Motor neuron (in vitro differentiated cells): Measurements from ENCODE around the gene TRPM8. TPM values are rescaled to one million over a fixed set of nuclear protein-coding genes. Genes with fewer than 3 reads are reported as not detected.

Source experiments
- ATAC-seq, 8 experiments: fragments of 200-7000 bp; cut with Tn5 transposase; replicated peaks in 6 of 8; 2 replicates each; pipeline ENCODE4 v1.8.0; 2021; ENCODE audit warnings: mild to moderate bottlenecking in 8 of 8, moderate library complexity in 8 of 8
- H3K27ac ChIP-seq, 2 donors: fragments of 250-450 bp; sonication (Bioruptor Pico); 2 replicates each; pipeline ENCODE4 v1.9.0; 2021; ENCODE audit warnings: antibody characterized with exemption in 2 of 2, mild to moderate bottlenecking in 2 of 2, moderate library complexity in 1 of 2
- H3K4me1 ChIP-seq, 2 donors: fragments of 250-450 bp; sonication (Bioruptor Pico); replicated peaks in 1 of 2; 2 replicates each; pipeline ENCODE4 v1.6.1; 2021; ENCODE audit warnings: antibody characterized with exemption in 2 of 2, mild to moderate bottlenecking in 2 of 2, moderate library complexity in 1 of 2
- H3K4me3 ChIP-seq, 5 donors: fragments of 250-450 bp; sonication (Bioruptor Pico); 2 replicates each; pipeline ENCODE4 v1.9.0; 2021; ENCODE audit warnings: antibody characterized with exemption in 5 of 5, mild to moderate bottlenecking in 5 of 5, moderate library complexity in 4 of 5
- WGBS, 10 experiments: fragments of 450-650 bp; shearing (Covaris generic); methylation state at CpG; one replicate each; pipeline ENCODE4 v1.0.0; 2022; 5-methylcytosine and 5-hydroxymethylcytosine counted together
- in situ Hi-C, 9 experiments: fragments of 400-800 bp; cut with MboI; loops; one replicate each; pipeline ENCODE4 v1.15.0; 2021; ENCODE audit warnings: low sequenced_read_pairs in 9 of 9, low pct_unique_long_range_greater_than_20kb in 2 of 9; ENCODE audit not compliant: unreplicated experiment in 9 of 9
- total RNA-seq, 8 experiments: library from RNA; unstranded; fragments of 300-600 nt; gene quantifications; 2 replicates each; pipeline versions ENCODE4 v1.2.3 to v1.2.4, GENCODE V29; 2022

TRPM8 gene
- total RNA-seq, 8 experiments from 2014 or later = 0.16 to 4.1 (median 1.7) TPM; not detected in 1

GRCh38 chr2:233980955-233981561 lies 63.9 kb downstream of the TRPM8 start:
- in situ Hi-C loops = loop anchor here in 7 of 9 experiments (25.0 kb wide), 3 partner anchors 506 to 1131 kb away; partner anchors contain the start of gene ARL4C (in 1 of the 7)
- H3K27ac ChIP-seq = no peak overlapping the region
- 40 to 100% (median 92%) methylated on average over 1 to 4 of the region's 5 CpGs for WGBS, 10 experiments
- H3K4me1 ChIP-seq = peaks cover 7 to 11% of the 10 kb centered on the region in 2 donors
- ATAC-seq = no peak
- H3K4me3 ChIP-seq = no peak overlapping the region

- peaks cover 6 to 10% of the 10 kb centered on the region in 2 donors for H3K4me1 ChIP-seq
- ATAC-seq = no peak
- H3K27ac ChIP-seq = no peak overlapping the region
- WGBS, 10 experiments = 19 to 84% (median 71%) methylated on average over 1 to 9 of the region's 9 CpGs
- in situ Hi-C loops = loop anchor here in 7 of 9 experiments (25.0 kb wide), 3 partner anchors 506 to 1131 kb away; partner anchors contain the start of gene ARL4C (in 1 of the 7)
- H3K4me3 ChIP-seq = no peak overlapping the region
These were observed 64.6 kb downstream of the TRPM8 start for GRCh38 chr2:233981574-233982420.

GRCh38 chr2:233982421-233983121 lies 65.4 kb downstream of the TRPM8 start:
- Histone ChIP-seq H3K4me3 (no peak overlapping the region), H3K27ac (no peak overlapping the region), H3K4me1 (peaks cover 0 to 3% of the 10 kb centered on the region in 2 donors)
- ATAC-seq = peak in 2 of 8 experiments; percentile 58 to 63
- WGBS, 10 experiments = 0 to 100% (median 90%) methylated on average over 1 to 10 of the region's 13 CpGs
- in situ Hi-C loops = loop anchor here in 7 of 9 experiments (25.0 kb wide), 3 partner anchors 505 to 1130 kb away; partner anchors contain the start of gene ARL4C (in 1 of the 7)

- in situ Hi-C loops = loop anchor here in 7 of 9 experiments (25.0 kb wide), 3 partner anchors 504 to 1129 kb away; partner anchors contain the start of gene ARL4C (in 1 of the 7)
- H3K4me3 ChIP-seq = no peak overlapping the region
- peaks cover 0 to 7% of the 10 kb centered on the region in 2 donors for H3K4me1 ChIP-seq
- no peak for ATAC-seq
- H3K27ac ChIP-seq = no peak overlapping the region
- 17 to 100% (median 83%) methylated on average over 1 to 6 of the region's 6 CpGs; no CpG with 5 or more reads in 1 of the 10 experiments for WGBS, 10 experiments
These were observed 66.3 kb downstream of the TRPM8 start for GRCh38 chr2:233983445-233983844.

GRCh38 chr2:233988581-233988980 lies 71.4 kb downstream of the TRPM8 start:
- H3K4me1 ChIP-seq = peaks cover 20 to 31% of the 10 kb centered on the region in 2 donors
- H3K4me3 ChIP-seq = no peak overlapping the region
- 80 to 100% (median 100%) methylated on average over 1 to 2 of the region's 2 CpGs; no CpG with 5 or more reads in 7 of the 10 experiments for WGBS, 10 experiments
- peak overlapping the region in 1 of 2 donors; percentile 4 for H3K27ac ChIP-seq
- in situ Hi-C loops = loop anchor here in 7 of 9 experiments (25.0 kb wide), 3 partner anchors 499 to 1124 kb away; partner anchors contain the start of gene ARL4C (in 1 of the 7)
- ATAC-seq = no peak

- in situ Hi-C loops = loop anchor here in 7 of 9 experiments (25.0 kb wide), 3 partner anchors 498 to 1123 kb away; partner anchors contain the start of gene ARL4C (in 1 of the 7)
- ATAC-seq = peak in 4 of 8 experiments; percentile 67 to 90 (median 88)
- H3K4me1 ChIP-seq = peaks cover 20 to 33% of the 10 kb centered on the region in 2 donors
- H3K4me3 ChIP-seq = no peak overlapping the region
- H3K27ac ChIP-seq = peak overlapping the region; percentile 4 to 37
- 48 to 88% (median 65%) methylated on average over 2 to 8 of the region's 13 CpGs for WGBS, 10 experiments
These were observed 72.2 kb downstream of the TRPM8 start for GRCh38 chr2:233989221-233989858.

GRCh38 chr2:233990261-233990798 lies 73.2 kb downstream of the TRPM8 start:
- in situ Hi-C loops = loop anchor here in 7 of 9 experiments (25.0 kb wide), 3 partner anchors 497 to 1122 kb away; partner anchors contain the start of gene ARL4C (in 1 of the 7)
- Histone ChIP-seq H3K4me1 (peaks cover 20 to 41% of the 10 kb centered on the region in 2 donors), H3K4me3 (no peak overlapping the region), H3K27ac (peak overlapping the region in 1 of 2 donors; percentile 11)
- ATAC-seq = peak in 4 of 8 experiments; percentile 28 to 92 (median 36)
- WGBS, 10 experiments = 14 to 100% (median 86%) methylated on average over 1 to 5 of the region's 6 CpGs; no CpG with 5 or more reads in 1 of the 10 experiments

GRCh38 chr2:233991196-233991595 lies 74.0 kb downstream of the TRPM8 start:
- 57 to 100% (median 90%) methylated on average over 1 to 6 of the region's 7 CpGs; no CpG with 5 or more reads in 1 of the 10 experiments for WGBS, 10 experiments
- H3K4me1 ChIP-seq = peaks cover 20 to 41% of the 10 kb centered on the region in 2 donors
- H3K4me3 ChIP-seq = no peak overlapping the region
- in situ Hi-C loops = loop anchor here in 7 of 9 experiments (25.0 kb wide), 3 partner anchors 496 to 1121 kb away; partner anchors contain the start of gene ARL4C (in 1 of the 7)
- no peak overlapping the region for H3K27ac ChIP-seq
- no peak for ATAC-seq

- Histone ChIP-seq H3K4me1 (peaks cover 20 to 41% of the 10 kb centered on the region in 2 donors), H3K4me3 (no peak overlapping the region), H3K27ac (no peak overlapping the region)
- in situ Hi-C loops = loop anchor here in 7 of 9 experiments (25.0 kb wide), 3 partner anchors 495 to 1120 kb away; partner anchors contain the start of gene ARL4C (in 1 of the 7)
- WGBS, 10 experiments = 51 to 100% (median 81%) methylated on average over 2 to 5 of the region's 7 CpGs; no CpG with 5 or more reads in 3 of the 10 experiments
- ATAC-seq = peak in 1 of 8 experiments; percentile 74
These were observed 75.5 kb downstream of the TRPM8 start for GRCh38 chr2:233992513-233993217.

GRCh38 chr2:233993461-233993860 lies 76.3 kb downstream of the TRPM8 start:
- H3K4me3 ChIP-seq = no peak overlapping the region
- no peak overlapping the region for H3K27ac ChIP-seq
- in situ Hi-C loops = loop anchor here in 7 of 9 experiments (25.0 kb wide), 3 partner anchors 494 to 1119 kb away; partner anchors contain the start of gene ARL4C (in 1 of the 7)
- ATAC-seq = no peak
- H3K4me1 ChIP-seq = peaks cover 20 to 33% of the 10 kb centered on the region in 2 donors
- WGBS, 10 experiments = 22 to 100% (median 72%) methylated on average over 1 of the region's 1 CpG; no CpG with 5 or more reads in 6 of the 10 experiments

GRCh38 chr2:233994151-233994550 lies 77.0 kb downstream of the TRPM8 start:
- 17 to 97% (median 68%) methylated on average over 1 to 5 of the region's 5 CpGs; no CpG with 5 or more reads in 3 of the 10 experiments for WGBS, 10 experiments
- Histone ChIP-seq H3K4me3 (no peak overlapping the region), H3K4me1 (peaks cover 14 to 28% of the 10 kb centered on the region in 2 donors), H3K27ac (no peak overlapping the region)
- in situ Hi-C loops = loop anchor here in 7 of 9 experiments (25.0 kb wide), 3 partner anchors 493 to 1118 kb away; partner anchors contain the start of gene ARL4C (in 1 of the 7)
- ATAC-seq = peak in 3 of 8 experiments; percentile 11 to 23 (median 12)
